ENCODE results near the gene FHL1.

DNA sequence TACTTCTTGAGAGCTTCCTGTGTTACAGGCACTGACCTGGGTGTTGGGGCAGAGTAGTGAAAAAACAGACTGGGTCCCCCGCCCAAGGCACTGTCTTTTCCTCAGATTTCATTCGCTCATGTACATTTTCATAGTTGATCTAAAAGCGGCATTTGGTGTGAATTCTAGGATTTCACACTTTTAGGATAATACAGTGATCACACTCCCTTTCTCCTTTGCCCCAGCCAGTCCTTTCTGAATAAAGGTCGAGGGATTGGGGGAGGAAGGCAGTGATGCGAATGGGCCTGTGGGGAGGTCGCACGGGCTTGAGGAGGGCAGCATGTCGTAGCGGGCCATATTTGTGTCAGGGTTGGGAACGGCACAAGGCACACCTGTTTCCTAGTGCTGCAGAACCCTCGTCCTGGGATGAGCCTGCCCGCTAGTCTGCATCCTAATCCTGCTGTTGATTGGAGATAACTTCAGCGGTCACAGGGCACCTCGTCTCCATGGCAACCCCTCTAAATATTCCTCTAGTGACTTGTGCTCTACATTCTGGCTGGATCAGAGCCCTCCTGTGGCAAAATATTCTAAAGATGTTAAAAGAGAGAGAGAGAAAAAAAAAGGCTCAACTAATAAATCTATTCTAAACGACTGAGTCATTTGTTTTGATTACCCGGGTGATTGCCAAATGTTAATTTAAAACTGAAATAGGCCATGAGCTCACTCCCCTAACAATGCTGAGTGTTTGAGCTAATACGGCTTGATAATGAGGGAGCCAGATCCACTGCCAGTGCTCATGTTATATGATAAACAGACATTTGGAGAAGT is 21.8 kb downstream of the FHL1 start:
- TF ChIP-seq POLR2A (IDR thresholded peaks at IDR 0.05): no peak
- TF ChIP-seq, protein P1, sequence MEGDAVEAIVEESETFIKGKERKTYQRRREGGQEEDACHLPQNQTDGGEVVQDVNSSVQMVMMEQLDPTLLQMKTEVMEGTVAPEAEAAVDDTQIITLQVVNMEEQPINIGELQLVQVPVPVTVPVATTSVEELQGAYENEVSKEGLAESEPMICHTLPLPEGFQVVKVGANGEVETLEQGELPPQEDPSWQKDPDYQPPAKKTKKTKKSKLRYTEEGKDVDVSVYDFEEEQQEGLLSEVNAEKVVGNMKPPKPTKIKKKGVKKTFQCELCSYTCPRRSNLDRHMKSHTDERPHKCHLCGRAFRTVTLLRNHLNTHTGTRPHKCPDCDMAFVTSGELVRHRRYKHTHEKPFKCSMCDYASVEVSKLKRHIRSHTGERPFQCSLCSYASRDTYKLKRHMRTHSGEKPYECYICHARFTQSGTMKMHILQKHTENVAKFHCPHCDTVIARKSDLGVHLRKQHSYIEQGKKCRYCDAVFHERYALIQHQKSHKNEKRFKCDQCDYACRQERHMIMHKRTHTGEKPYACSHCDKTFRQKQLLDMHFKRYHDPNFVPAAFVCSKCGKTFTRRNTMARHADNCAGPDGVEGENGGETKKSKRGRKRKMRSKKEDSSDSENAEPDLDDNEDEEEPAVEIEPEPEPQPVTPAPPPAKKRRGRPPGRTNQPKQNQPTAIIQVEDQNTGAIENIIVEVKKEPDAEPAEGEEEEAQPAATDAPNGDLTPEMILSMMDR (IDR thresholded peaks at IDR 0.05): no peak

All from suprapubic skin (tissue), 3 donors.